ENCODE results near the gene SIL1. TPM values are rescaled to one million over a fixed set of nuclear protein-coding genes. Genes with fewer than 3 reads are reported as not detected.

The SIL1 gene
- total and polyA plus RNA-seq, 2 donors (not counting 3 experiments of a cell fraction or from before 2014, with no cell fraction given): 47.6 to 67.2 TPM

DNA sequence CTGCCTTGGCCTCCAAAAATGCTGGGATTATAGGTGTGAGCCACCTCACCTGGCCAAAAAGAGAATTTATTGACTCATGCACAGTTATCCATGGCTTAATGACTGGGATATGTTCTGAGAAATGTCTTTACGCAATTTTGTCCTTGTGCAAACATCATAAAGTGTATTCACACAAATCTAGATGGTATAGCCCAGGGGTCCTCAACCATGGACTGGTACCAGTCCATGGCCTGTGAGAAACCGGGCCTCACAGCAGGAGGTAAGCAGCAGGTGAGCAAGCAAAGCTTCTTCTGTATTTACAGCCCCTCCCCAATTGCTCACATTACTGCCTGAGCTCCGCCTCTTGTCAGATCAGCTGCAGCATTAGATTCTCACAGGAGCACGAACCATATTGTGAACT, 12.4 kb upstream of the SIL1 start:
- peaks cover 3% of the 10 kb centered on the region for H4K20me1 ChIP-seq (replicated peaks; ENCODE audit: control insufficient read depth, extremely low read depth, insufficient read depth, low read length)
- H3K4me3 ChIP-seq (replicated peaks in 1 of 3; ENCODE audit: insufficient read depth in 1 of 3, low read depth in 1 of 3, low read length in 3 of 3): no peak overlapping the region
- H3K27me3 ChIP-seq (ENCODE audit: control insufficient read depth in 2 of 2, insufficient read depth in 2 of 2, low read length in 2 of 2): peaks cover 0 to 18% of the 10 kb centered on the region in 2 experiments
- no peak overlapping the region for H3K4me2 ChIP-seq (ENCODE audit: insufficient read depth, low read length)
- DNase-seq (ENCODE audit: low read depth, low spot score) (no peak), FAIRE-seq (no peak)
- H3K27ac ChIP-seq (ENCODE audit: insufficient read depth, low read depth, low read length): no peak overlapping the region
- peaks cover 3% of the 10 kb centered on the region for H3K4me1 ChIP-seq (ENCODE audit: control insufficient read depth, extremely low read depth, insufficient read depth, low read length)
- ChIA-PET POLR2A (no interaction called here), CTCF (interaction anchor here (0.7 kb wide), 1 partner anchor 41 kb away, joined by 3 read pairs; no protein-coding TSS in a partner anchor)
- no peaks in the 10 kb centered on the region for H3K79me2 ChIP-seq (ENCODE audit: control insufficient read depth, insufficient read depth, low read length)
- H3K36me3 ChIP-seq (ENCODE audit: control insufficient read depth in 2 of 2, extremely low read depth in 1 of 2, insufficient read depth in 2 of 2, low read length in 2 of 2): no peaks in the 10 kb centered on the region
- no TSS peak for BruUV-seq (replicated peaks)
- dilution Hi-C loops (cut with MboI; ENCODE audit: extremely low pct_ligation_motif_present, low sequenced_read_pairs): no loop called here
- TF ChIP-seq JUN (IDR thresholded peaks at IDR 0.05; ENCODE audit: borderline replicate concordance, insufficient read depth, insufficient read length, low read depth) (no peak), POLR2AphosphoS5 (IDR thresholded peaks at IDR 0.05; ENCODE audit: insufficient read depth, low read depth, low read length) (no peak), MYC (IDR thresholded peaks at IDR 0.05; ENCODE audit: low read depth, low read length) (no peak), GATA2 (IDR thresholded peaks at IDR 0.05; ENCODE audit: insufficient read depth, insufficient read length, low read depth, low read length) (no peak), EZH2 (IDR thresholded peaks at IDR 0.05; ENCODE audit: borderline replicate concordance, low read depth, low read length, severe bottlenecking) (no peak), POLR2A (IDR thresholded peaks at IDR 0.05; ENCODE audit: low read depth, low read length) (no peak), FOS (IDR thresholded peaks at IDR 0.05; ENCODE audit: borderline replicate concordance, insufficient read depth, low read length) (no peak)
- TF ChIP-seq, protein P1, sequence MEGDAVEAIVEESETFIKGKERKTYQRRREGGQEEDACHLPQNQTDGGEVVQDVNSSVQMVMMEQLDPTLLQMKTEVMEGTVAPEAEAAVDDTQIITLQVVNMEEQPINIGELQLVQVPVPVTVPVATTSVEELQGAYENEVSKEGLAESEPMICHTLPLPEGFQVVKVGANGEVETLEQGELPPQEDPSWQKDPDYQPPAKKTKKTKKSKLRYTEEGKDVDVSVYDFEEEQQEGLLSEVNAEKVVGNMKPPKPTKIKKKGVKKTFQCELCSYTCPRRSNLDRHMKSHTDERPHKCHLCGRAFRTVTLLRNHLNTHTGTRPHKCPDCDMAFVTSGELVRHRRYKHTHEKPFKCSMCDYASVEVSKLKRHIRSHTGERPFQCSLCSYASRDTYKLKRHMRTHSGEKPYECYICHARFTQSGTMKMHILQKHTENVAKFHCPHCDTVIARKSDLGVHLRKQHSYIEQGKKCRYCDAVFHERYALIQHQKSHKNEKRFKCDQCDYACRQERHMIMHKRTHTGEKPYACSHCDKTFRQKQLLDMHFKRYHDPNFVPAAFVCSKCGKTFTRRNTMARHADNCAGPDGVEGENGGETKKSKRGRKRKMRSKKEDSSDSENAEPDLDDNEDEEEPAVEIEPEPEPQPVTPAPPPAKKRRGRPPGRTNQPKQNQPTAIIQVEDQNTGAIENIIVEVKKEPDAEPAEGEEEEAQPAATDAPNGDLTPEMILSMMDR (IDR thresholded peaks at IDR 0.05; ENCODE audit: extremely low read depth in 1 of 2, insufficient read depth in 1 of 2, low read depth in 1 of 2, low read length in 2 of 2): no peak
- TF ChIP-seq, protein P2, sequence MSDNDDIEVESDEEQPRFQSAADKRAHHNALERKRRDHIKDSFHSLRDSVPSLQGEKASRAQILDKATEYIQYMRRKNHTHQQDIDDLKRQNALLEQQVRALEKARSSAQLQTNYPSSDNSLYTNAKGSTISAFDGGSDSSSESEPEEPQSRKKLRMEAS (IDR thresholded peaks at IDR 0.05; ENCODE audit: insufficient read depth, insufficient read length): no peak
- H3K9me1 ChIP-seq (replicated peaks; ENCODE audit: control insufficient read depth, extremely low read depth, insufficient read depth, low read length): no peaks in the 10 kb centered on the region
- no peaks in the 10 kb centered on the region for H3K9me3 ChIP-seq (replicated peaks; ENCODE audit: control insufficient read depth, insufficient read depth, low read length)
- intact Hi-C loops (cut with micrococcal nuclease): no loop called here
- H3K9ac ChIP-seq (replicated peaks; ENCODE audit: extremely low read depth, insufficient read depth, low read length): no peak overlapping the region
- no peak overlapping the region for H2AFZ ChIP-seq (ENCODE audit: low read depth, low read length)
